Adrenal gland (tissue), 12 donors: ENCODE results near the gene SBSN. TPM values are rescaled to one million over a fixed set of nuclear protein-coding genes. Genes with fewer than 3 reads are reported as not detected.

Source experiments
- DNase-seq, 7 donors: peaks; one replicate each; pipeline ENCODE4 v3.0.0-alpha.2; 2019 to 2020
- H3K27ac ChIP-seq, 5 donors: fragments of 200-600 bp; sonication (generic) in 4 of 5; 1 replicate in 3 of 5; 2 replicates in 2 of 5; pipeline versions ENCODE4 v1.5.1 to v1.8.0; 2016 to 2020; ENCODE audit warnings: mild to moderate bottlenecking in 1 of 5
- H3K27me3 ChIP-seq: fragments of 200-600 bp; 2 replicates; pipeline ENCODE4 v1.8.0; 2021
- H3K36me3 ChIP-seq, 2 donors: fragments of 200-600 bp; replicated peaks in 1 of 2; 1 replicate in 1 of 2; 2 replicates in 1 of 2; pipeline versions ENCODE4 v1.5.1 to v1.8.0; 2018 to 2022
- H3K4me1 ChIP-seq, 2 donors: fragments of 200-600 bp; replicated peaks in 1 of 2; 1 replicate in 1 of 2; 2 replicates in 1 of 2; pipeline versions ENCODE4 v1.5.1 to v1.8.0; 2018 to 2021
- H3K4me3 ChIP-seq, 4 donors: fragments of 200-600 bp; sonication (generic) in 3 of 4; one replicate each; pipeline ENCODE4 v1.5.1; 2016 to 2018
- H3K9me3 ChIP-seq, 3 donors: fragments of 200-600 bp; sonication (generic) in 1 of 3; replicated peaks in 1 of 3; 1 replicate in 2 of 3; 2 replicates in 1 of 3; pipeline versions ENCODE4 v1.5.1 to v1.8.0; 2016 to 2021
- CTCF ChIP-seq, 6 experiments: fragments of 450-650 bp in 4 of 6; fragments of 200-600 bp in 2 of 6; sonication (generic) in 1 of 6; IDR thresholded peaks; 1 replicate in 5 of 6; 2 replicates in 1 of 6; pipeline versions ENCODE4 v1.5.1 to v1.8.0; 2016 to 2021; ENCODE audit warnings: antibody characterized with exemption in 6 of 6, mild to moderate bottlenecking in 2 of 6, moderate library complexity in 1 of 6
- POLR2A ChIP-seq, 2 donors: fragments of 450-650 bp; IDR thresholded peaks; one replicate each; pipeline ENCODE4 v1.6.1; 2017; ENCODE audit warnings: antibody characterized with exemption in 2 of 2, mild to moderate bottlenecking in 2 of 2, moderate library complexity in 1 of 2
- WGBS, 4 donors: extraction: QIAGEN DNeasy Blood & Tissue Kit in 2 of 4; methylation state at CpG; one replicate each; pipeline versions ENCODE4 v1.1.5 to v1.1.7; 2013 to 2017; 5-methylcytosine and 5-hydroxymethylcytosine counted together
- intact Hi-C, 2 donors: fragments of 100-400 bp; cut with DNase I; formaldehyde crosslinking; loops; one replicate each; pipeline versions ENCODE4 v1.14.1 to v1.15.0; 2022 to 2023
- polyA plus RNA-seq, 3 donors: library from polyadenylated mRNA; stranded (reverse); fragments of 200-250 nt in 2 of 3; fragments of 350-450 nt in 1 of 3; fragmentation: Illumina TruSeq in 1 of 3; extraction: RNeasy Lipid Tissue Mini Kit (QIAGEN cat#74804) in 1 of 3; gene quantifications; one replicate each; pipeline ENCODE4 v1.2.3, GENCODE V29; 2013 to 2014
- total RNA-seq, 9 donors: library from RNA; depleted of rRNA in 4 of 9; stranded (reverse); fragments of >200 nt in 4 of 9; fragments of 120-200 nt in 1 of 9; fragmentation: NEBNext Ultra II Directional in 1 of 9; extraction: Animal tissue kit (Norgen Biotek cat#: 25700) in 1 of 9; gene quantifications; one replicate each; pipeline versions ENCODE4 v1.1.0 to v1.2.4, GENCODE V29; 2013 to 2023
- donor health status: healthy with polysubstance abuse.
- donor health status: Bipolar disorder and iron deficiency.
- donor health status: DM: yes; HTN: yes; CAD: no.
- donor health status: DM: no; HTN: no; CAD: no.
- donor health status: DM: no; HTN: no; CAD: no.
- donor health status: DM: yes; HTN: yes; CAD: no.

Gene SBSN
- total and polyA plus RNA-seq, 12 donors = 0.77 TPM; not detected in 11

GRCh38 chr19:35555301-35556005 lies 27.3 kb upstream of the SBSN start:
- H3K27me3 ChIP-seq = no peaks in the 10 kb centered on the region
- intact Hi-C loops = no loop called here
- DNase-seq = peak in 3 of 7 donors; percentile 14 to 30 (median 22)
- TF ChIP-seq POLR2A (IDR thresholded peaks at IDR 0.05) (no peak), CTCF (IDR thresholded peaks at IDR 0.05) (peak in 4 of 6 experiments; percentile 12 to 18 (median 12))
- H3K9me3 ChIP-seq = no peaks in the 10 kb centered on the region
- 72 to 85% (median 80%) methylated on average over 10 to 30 of the region's 30 CpGs for WGBS, 4 donors
- H3K27ac ChIP-seq = no peak overlapping the region
- peaks cover 13 to 19% of the 10 kb centered on the region in 2 donors for H3K4me1 ChIP-seq
- H3K36me3 ChIP-seq = no peaks in the 10 kb centered on the region
- no peak overlapping the region for H3K4me3 ChIP-seq

DNA sequence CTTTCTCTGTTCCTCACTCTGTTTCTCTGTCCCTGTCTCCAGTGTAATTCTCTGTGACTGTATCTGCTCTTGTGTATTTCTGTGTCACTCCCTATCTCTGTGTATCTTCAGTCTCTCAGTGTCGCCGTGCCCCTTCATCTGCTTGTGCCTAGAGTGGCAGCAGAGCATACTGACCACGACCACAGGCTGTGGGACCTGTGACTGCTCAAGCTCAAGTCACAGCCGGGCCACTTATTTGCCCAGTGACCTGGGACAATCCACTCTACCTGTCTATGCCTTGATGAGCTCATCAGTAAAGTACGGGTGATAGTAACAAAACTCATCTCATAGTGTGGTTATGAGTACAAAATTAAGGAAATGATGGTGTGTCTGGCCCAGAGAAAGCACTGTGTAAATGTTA lies 26.0 kb upstream of the SBSN start:
- 67 to 75% (median 70%) methylated on average over 4 to 5 of the region's 5 CpGs for WGBS, 4 donors
- Histone ChIP-seq H3K9me3 (no peaks in the 10 kb centered on the region), H3K27me3 (no peaks in the 10 kb centered on the region), H3K36me3 (no peaks in the 10 kb centered on the region), H3K4me1 (peaks cover 13 to 19% of the 10 kb centered on the region in 2 donors), H3K27ac (peak overlapping the region in 2 of 5 donors; percentile 72 to 84), H3K4me3 (no peak overlapping the region)
- DNase-seq = peak in 1 of 7 donors; percentile 16
- intact Hi-C loops = no loop called here
- TF ChIP-seq CTCF (IDR thresholded peaks at IDR 0.05) = no peak

GRCh38 chr19:35553385-35554000 lies 25.4 kb upstream of the SBSN start:
- H3K4me1 ChIP-seq = peaks cover 13 to 14% of the 10 kb centered on the region in 2 donors
- no peaks in the 10 kb centered on the region for H3K27me3 ChIP-seq
- peak; percentile 47 to 70 (median 62) for DNase-seq
- no peak for TF ChIP-seq CTCF (IDR thresholded peaks at IDR 0.05)
- TF ChIP-seq POLR2A (IDR thresholded peaks at IDR 0.05) = no peak
- peak overlapping the region in 4 of 5 donors; percentile 26 to 84 (median 59) for H3K27ac ChIP-seq
- H3K4me3 ChIP-seq = no peak overlapping the region
- no peaks in the 10 kb centered on the region for H3K36me3 ChIP-seq
- no peaks in the 10 kb centered on the region for H3K9me3 ChIP-seq
- WGBS, 4 donors = 42 to 57% (median 52%) methylated on average over 4 to 14 of the region's 14 CpGs
- intact Hi-C loops = no loop called here

DNA sequence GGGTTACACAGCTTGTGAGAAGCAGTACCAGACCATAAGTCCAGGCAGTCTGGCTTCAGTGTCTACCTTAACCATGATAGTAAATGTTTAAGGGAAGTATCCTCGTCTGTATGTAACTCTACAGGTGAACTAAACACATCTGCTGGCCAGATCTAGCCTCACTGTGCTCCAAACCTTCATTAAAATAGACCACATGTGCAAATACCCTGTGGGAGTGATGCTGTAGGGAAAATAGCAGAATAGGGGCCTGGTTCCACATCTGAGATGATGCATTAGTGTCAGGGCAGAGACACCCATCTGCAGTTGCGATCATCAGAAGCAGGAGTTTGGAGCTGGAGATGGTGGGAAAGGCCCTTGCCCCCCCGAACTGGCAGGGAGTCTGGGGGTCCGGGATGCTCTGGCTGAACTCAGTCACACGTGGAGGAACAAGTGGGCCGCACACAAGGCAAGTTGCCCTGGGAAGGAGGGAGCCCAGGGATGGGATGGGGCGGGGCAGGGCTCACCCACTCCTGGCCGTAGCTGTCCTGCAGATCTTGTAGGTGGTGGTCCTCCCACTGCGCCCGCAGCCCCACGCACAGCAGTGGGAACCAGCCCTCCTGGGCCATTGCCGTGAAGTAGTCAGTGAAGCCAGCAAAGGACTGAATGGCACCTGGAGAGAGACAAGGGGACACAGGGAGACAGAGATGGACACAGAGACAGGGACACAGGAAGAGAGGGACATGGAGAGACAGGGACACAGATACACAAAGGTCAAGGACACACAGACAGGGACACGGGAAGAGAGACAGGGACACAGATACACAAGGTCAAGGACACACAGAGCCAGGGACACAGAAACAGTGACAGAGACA lies 24.6 kb upstream of the SBSN start:
- intact Hi-C loops = no loop called here

More for the DNA sequence above, 24.6 kb upstream of the SBSN start:
- 58 to 75% (median 68%) methylated on average over 6 to 13 of the region's 13 CpGs for WGBS, 4 donors
- H3K4me1 ChIP-seq = peaks cover 7 to 9% of the 10 kb centered on the region in 2 donors
- no peaks in the 10 kb centered on the region for H3K9me3 ChIP-seq
- no peak overlapping the region for H3K4me3 ChIP-seq
- H3K27ac ChIP-seq = peak overlapping the region in 3 of 5 donors; percentile 46 to 84 (median 72)
- no peaks in the 10 kb centered on the region for H3K27me3 ChIP-seq
- peak in 2 of 7 donors; percentile 20 to 23 for DNase-seq
- TF ChIP-seq CTCF (IDR thresholded peaks at IDR 0.05) = no peak
- TF ChIP-seq POLR2A (IDR thresholded peaks at IDR 0.05) = no peak
- H3K36me3 ChIP-seq = peaks cover 0 to 3% of the 10 kb centered on the region in 2 donors
